ENCODE results near the gene EIF2A. TPM values are rescaled to one million over a fixed set of nuclear protein-coding genes. Genes with fewer than 3 reads are reported as not detected.
A peak's percentile ranks its signal among the peaks of the same experiment; 100 is the strongest.
"Not testable (repeated sequence)": the region's sequence is repeated elsewhere in the genome, so short reads cannot be mapped to it uniquely, and the experiment has no call there.

Gene EIF2A
- 100 to 1,000 TPM in 5 of 7 donors, 10 to 100 TPM in 2; 91.8 to 206 (median 114) TPM for total RNA-seq
- 100 to 1,000 TPM in 1 of 2 donors, 10 to 100 TPM in 1; 88.8 to 107 TPM for polyA plus RNA-seq
- long read RNA-seq, donor 1, transcript EIF2A-203 (14 exons, 2,198 nt): major isoform, 552 of 891 reads
- long read RNA-seq, donor 1, partial matches to known transcripts: 285 of 891 reads
- long read RNA-seq, donor 1, other reads (novel, unspliced or antisense): 52 of 891 reads
- long read RNA-seq, donor 2, transcript EIF2A-203 (14 exons, 2,198 nt): major isoform, 8 of 19 reads
- long read RNA-seq, donor 2, partial matches to known transcripts: 7 of 19 reads
- long read RNA-seq, donor 2, other reads (novel, unspliced or antisense): 0 of 19 reads
- long read RNA-seq, donor 3, transcript EIF2A-203 (14 exons, 2,198 nt): major isoform, 121 of 145 reads
- long read RNA-seq, donor 3, partial matches to known transcripts: 7 of 145 reads
- long read RNA-seq, donor 3, other reads (novel, unspliced or antisense): 14 of 145 reads

DNA sequence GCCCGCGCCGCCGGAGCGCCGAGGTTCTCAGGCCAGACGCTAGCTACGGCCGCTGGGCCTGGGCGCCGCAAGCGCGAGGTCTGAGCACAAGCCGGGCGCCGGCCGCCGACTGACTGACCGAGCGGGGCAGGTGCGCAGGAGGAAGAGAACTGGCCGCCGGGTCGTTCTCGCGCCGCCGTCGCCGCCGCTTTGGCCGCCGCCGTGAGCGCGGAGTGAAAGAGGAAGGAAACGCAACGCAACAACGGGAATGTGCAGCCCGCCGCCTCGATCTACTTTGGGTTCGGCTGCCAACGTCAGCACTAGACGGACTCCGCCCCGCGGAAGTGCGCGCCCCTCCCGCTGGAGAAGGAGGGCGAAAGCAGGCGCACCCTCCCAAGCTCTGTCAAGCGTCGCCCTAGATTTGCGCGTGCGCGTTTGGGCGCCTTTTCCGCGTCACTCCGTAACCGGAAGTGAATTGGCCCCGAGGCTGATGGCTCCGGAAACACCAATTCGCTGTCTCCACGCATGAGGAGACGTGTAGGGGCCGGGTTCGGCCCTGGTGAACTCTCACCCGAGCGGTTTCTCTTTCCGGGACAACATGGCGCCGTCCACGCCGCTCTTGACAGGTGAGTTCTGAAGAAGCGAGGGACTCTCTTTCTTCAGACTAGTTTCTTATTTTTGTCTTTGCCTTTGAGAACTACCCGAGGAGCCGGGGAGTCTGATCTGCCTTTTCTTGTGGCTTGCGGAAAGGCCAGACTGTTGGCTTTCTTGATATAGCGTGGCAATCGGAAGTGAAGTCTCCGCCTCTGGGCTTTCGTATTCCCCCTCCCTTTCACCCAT is at the start of gene EIF2A, which contains the start of gene SERP1:
EIF2A (plus strand) TSS at position 562 of the 819 bp plus-strand sequence; CDS start at position 578, 16 bp downstream.
SERP1 (minus strand) TSS at position 271 of the 819 bp plus-strand sequence. CDS start 361 bp downstream, outside the sequence.
- no peaks in the 10 kb centered on the region for H3K36me3 ChIP-seq
- peak within 1 kb of the TSS; percentile 98 for H3K27ac ChIP-seq
- peak within 1 kb of the TSS; percentile 76 for H3K4me3 ChIP-seq
- intact Hi-C loops (cut with DNase I): loop anchor here in 2 of 4 donors (2.0 to 10.0 kb wide), 2 partner anchors 58 to 138 kb away; partner anchors contain the start of genes SELENOT (in 1 of the 2) and TSC22D2 (in 1 of the 2)
- TF ChIP-seq POLR2A (IDR thresholded peaks at IDR 0.05) (peak; percentile 98), CTCF (IDR thresholded peaks at IDR 0.05) (no peak), EP300 (IDR thresholded peaks at IDR 0.05) (peak; percentile 73)
- WGBS, 3 donors: 0 to 1% (median 0%) methylated on average over 47 to 86 of the region's 86 CpGs
- peak; percentile 98 to 99 (median 99) for DNase-seq
- peaks cover 2% of the 10 kb centered on the region for H3K4me1 ChIP-seq (ENCODE audit: insufficient read depth)
- no peaks in the 10 kb centered on the region for H3K27me3 ChIP-seq
- H3K9me3 ChIP-seq: no peaks in the 10 kb centered on the region

- Histone ChIP-seq H3K27me3 (no peaks in the 10 kb centered on the region), H3K36me3 (no peaks in the 10 kb centered on the region), H3K4me1 (ENCODE audit: insufficient read depth) (no peaks in the 10 kb centered on the region), H3K4me3 (no peak overlapping the region), H3K9me3 (no peaks in the 10 kb centered on the region), H3K27ac (no peak overlapping the region)
- intact Hi-C loops (cut with DNase I): loop anchor here in 2 of 4 donors (5.0 to 10.0 kb wide), 3 partner anchors 86 to 273 kb away; no protein-coding TSS in a partner anchor
- no peak for DNase-seq
- TF ChIP-seq CTCF (IDR thresholded peaks at IDR 0.05): no peak
- TF ChIP-seq EP300 (IDR thresholded peaks at IDR 0.05): no peak
- TF ChIP-seq POLR2A (IDR thresholded peaks at IDR 0.05): no peak
- 62 to 69% (median 66%) methylated on average over 2 of the region's 2 CpGs for WGBS, 3 donors
These were observed 48.6 kb upstream of the EIF2A start for GRCh38 chr3:150497956-150498355.

GRCh38 chr3:150500960-150501359 is 45.6 kb upstream of the EIF2A start:
- DNase-seq; H3K4me3 ChIP-seq; H3K4me1 ChIP-seq (ENCODE audit: insufficient read depth); H3K9me3 ChIP-seq; H3K27me3 ChIP-seq; H3K36me3 ChIP-seq; H3K27ac ChIP-seq; intact Hi-C loops (cut with DNase I): not testable (repeated sequence)
- 94 to 100% (median 100%) methylated on average over 1 of the region's 1 CpG for WGBS, 3 donors

DNA sequence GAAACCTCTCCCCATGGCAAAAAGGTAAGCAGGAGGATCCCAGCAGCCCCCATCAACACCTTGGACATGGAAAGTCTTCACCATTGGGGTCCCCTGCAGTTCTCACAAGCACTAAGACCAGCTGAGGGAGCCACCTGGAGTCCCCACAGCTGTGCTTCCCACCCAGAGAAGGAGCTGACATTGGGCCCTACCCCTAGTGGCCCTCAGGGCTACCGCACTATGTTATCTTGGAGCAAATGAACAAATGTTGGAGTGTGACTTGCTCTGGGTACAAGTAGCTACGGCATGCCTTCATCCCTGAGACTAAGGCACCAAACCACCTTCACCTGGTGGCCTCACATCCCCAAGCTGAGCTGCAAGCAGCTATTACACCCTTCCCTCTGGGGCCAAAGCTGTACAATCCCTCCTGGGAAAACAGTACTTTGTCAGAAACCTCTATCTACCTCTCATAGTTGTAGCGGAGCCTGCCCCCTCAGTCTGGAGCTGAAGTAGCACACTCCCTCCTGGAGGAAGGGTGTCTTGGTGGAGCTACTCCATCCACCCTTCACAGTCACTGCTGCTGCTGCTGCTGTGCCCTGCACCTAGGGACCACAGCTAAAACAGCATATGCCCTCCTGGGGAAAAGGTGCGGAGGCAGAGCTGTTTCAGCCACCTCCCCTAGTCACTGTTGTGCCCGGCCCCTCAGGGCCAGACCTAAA is 43.0 kb upstream of the EIF2A start:
- Histone ChIP-seq H3K27me3 (no peaks in the 10 kb centered on the region), H3K27ac (no peak overlapping the region), H3K9me3 (no peaks in the 10 kb centered on the region), H3K4me1 (ENCODE audit: insufficient read depth) (no peaks in the 10 kb centered on the region), H3K4me3 (no peak overlapping the region), H3K36me3 (no peaks in the 10 kb centered on the region)
- no peak for DNase-seq
- 82 to 88% (median 83%) methylated on average over 5 of the region's 5 CpGs for WGBS, 3 donors
- no peak for TF ChIP-seq POLR2A (IDR thresholded peaks at IDR 0.05)
- no peak for TF ChIP-seq EP300 (IDR thresholded peaks at IDR 0.05)
- no peak for TF ChIP-seq CTCF (IDR thresholded peaks at IDR 0.05)
- intact Hi-C loops (cut with DNase I): no loop called here

All from ovary (tissue), 10 donors.